ENCODE measurements around the gene DCAF16.

Gene DCAF16

GRCh38 chr4:17785858-17786257 is 24.7 kb downstream of the DCAF16 start:
- DNase-seq (ENCODE audit: low read depth in 1 of 2, low spot score in 1 of 2): no peak

GRCh38 chr4:17781300-17782287 is 29.0 kb downstream of the DCAF16 start, which contains the start of gene FAM184B:
Gene FAM184B, minus strand, starts transcription at chr4:17781621. Its CDS starts 322 bp downstream, at chr4:17781299.
- no peak for DNase-seq (ENCODE audit: low read depth in 1 of 2, low spot score in 1 of 2)

GRCh38 chr4:17780501-17781299 is 29.9 kb downstream of the DCAF16 start:
- no peak for DNase-seq (ENCODE audit: low read depth in 1 of 2, low spot score in 1 of 2)

- no peak for DNase-seq (ENCODE audit: low read depth in 1 of 2, low spot score in 1 of 2)
Measured at GRCh38 chr4:17778431-17778830, 32.1 kb downstream of the DCAF16 start.

GRCh38 chr4:17773135-17773698 is 37.3 kb downstream of the DCAF16 start:
- no peak for DNase-seq (ENCODE audit: low read depth in 1 of 2, low spot score in 1 of 2)

- DNase-seq (ENCODE audit: low read depth in 1 of 2, low spot score in 1 of 2): no peak
Measured at GRCh38 chr4:17771284-17771908, 39.2 kb downstream of the DCAF16 start.

GRCh38 chr4:17770845-17771244 is 39.7 kb downstream of the DCAF16 start:
- no peak for DNase-seq (ENCODE audit: low read depth in 1 of 2, low spot score in 1 of 2)

GRCh38 chr4:17769406-17770174 is 41.0 kb downstream of the DCAF16 start:
- DNase-seq (ENCODE audit: low read depth in 1 of 2, low spot score in 1 of 2): no peak

- no peak for DNase-seq (ENCODE audit: low read depth in 1 of 2, low spot score in 1 of 2)
Measured at GRCh38 chr4:17766826-17767458, 43.6 kb downstream of the DCAF16 start.

GRCh38 chr4:17765514-17766286 is 44.9 kb downstream of the DCAF16 start:
- DNase-seq (ENCODE audit: low read depth in 1 of 2, low spot score in 1 of 2): no peak

- no peak for DNase-seq (ENCODE audit: low read depth in 1 of 2, low spot score in 1 of 2)
Measured at GRCh38 chr4:17763931-17764330, 46.6 kb downstream of the DCAF16 start.

- DNase-seq (ENCODE audit: low read depth in 1 of 2, low spot score in 1 of 2): no peak
Measured at GRCh38 chr4:17763416-17763815, 47.1 kb downstream of the DCAF16 start.

GRCh38 chr4:17762726-17763125 is 47.8 kb downstream of the DCAF16 start:
- DNase-seq (ENCODE audit: low read depth in 1 of 2, low spot score in 1 of 2): no peak

GRCh38 chr4:17761062-17761461 is 49.5 kb downstream of the DCAF16 start:
- no peak for DNase-seq (ENCODE audit: low read depth in 1 of 2, low spot score in 1 of 2)

- no peak for DNase-seq (ENCODE audit: low read depth in 1 of 2, low spot score in 1 of 2)
Measured at GRCh38 chr4:17760626-17761025, 49.9 kb downstream of the DCAF16 start.

- no peak for DNase-seq (ENCODE audit: low read depth in 1 of 2, low spot score in 1 of 2)
Measured at GRCh38 chr4:17758485-17758884, 52.1 kb downstream of the DCAF16 start.

- DNase-seq (ENCODE audit: low read depth in 1 of 2, low spot score in 1 of 2): no peak
Measured at GRCh38 chr4:17757621-17758020, 52.9 kb downstream of the DCAF16 start.

- DNase-seq (ENCODE audit: low read depth in 1 of 2, low spot score in 1 of 2): no peak
Measured at GRCh38 chr4:17753646-17754045, 56.9 kb downstream of the DCAF16 start.

Measured in activated CD4-positive, alpha-beta T cell treated with anti-CD3 and anti-CD28 coated beads, Interleukin-2, amount 50 U/mL, for 24 hours (primary cell).